Measurements from ENCODE around the gene GRIP1. TPM values are rescaled to one million over a fixed set of nuclear protein-coding genes. Genes with fewer than 3 reads are reported as not detected.

Gene GRIP1
- total and polyA plus RNA-seq, 2 experiments from 2014 or later = 7.7 TPM

GRCh38 chr12:66600903-66601302 lies 78.0 kb downstream of the GRIP1 start:
- TF ChIP-seq CTCF (IDR thresholded peaks at IDR 0.05; ENCODE audit: poor library complexity) = no peak
- Histone ChIP-seq H3K79me2 (no peaks in the 10 kb centered on the region), H3K4me3 (no peak overlapping the region), H3K27ac (no peak overlapping the region), H3K27me3 (no peaks in the 10 kb centered on the region), H3K9me3 (ENCODE audit: low read depth) (no peaks in the 10 kb centered on the region), H3K4me2 (no peak overlapping the region), H3K36me3 (replicated peaks; ENCODE audit: insufficient read depth, low read depth) (no peaks in the 10 kb centered on the region), H3K4me1 (ENCODE audit: insufficient read depth) (no peaks in the 10 kb centered on the region), H3K9me2 (replicated peaks; ENCODE audit: insufficient read depth) (no peaks in the 10 kb centered on the region), H2AFZ (no peak overlapping the region), H4K20me1 (ENCODE audit: insufficient read depth, poor library complexity, severe bottlenecking) (no peaks in the 10 kb centered on the region)
- 88% methylated on average over 2 of the region's 2 CpGs for WGBS (ENCODE audit: low lambda C conversion rate, missing lambda C conversion rate)
- no peak for DNase-seq (ENCODE audit: low spot score)

GRCh38 chr12:66599816-66600215 lies 79.1 kb downstream of the GRIP1 start:
- Histone ChIP-seq H3K36me3 (replicated peaks; ENCODE audit: insufficient read depth, low read depth) (no peaks in the 10 kb centered on the region), H3K4me3 (no peak overlapping the region), H3K27me3 (no peaks in the 10 kb centered on the region), H3K79me2 (no peaks in the 10 kb centered on the region), H3K9me3 (ENCODE audit: low read depth) (no peaks in the 10 kb centered on the region), H3K4me2 (no peak overlapping the region), H3K9me2 (replicated peaks; ENCODE audit: insufficient read depth) (no peaks in the 10 kb centered on the region), H2AFZ (no peak overlapping the region), H4K20me1 (ENCODE audit: insufficient read depth, poor library complexity, severe bottlenecking) (no peaks in the 10 kb centered on the region), H3K27ac (no peak overlapping the region), H3K4me1 (ENCODE audit: insufficient read depth) (no peaks in the 10 kb centered on the region)
- DNase-seq (ENCODE audit: low spot score) = no peak
- no peak for TF ChIP-seq CTCF (IDR thresholded peaks at IDR 0.05; ENCODE audit: poor library complexity)
- TF ChIP-seq EZH2 (IDR thresholded peaks at IDR 0.05; ENCODE audit: borderline replicate concordance) = no peak
- TF ChIP-seq EZH2phosphoT487 (IDR thresholded peaks at IDR 0.05; ENCODE audit: low read depth, severe bottlenecking, unreplicated experiment) = no peak
- WGBS (ENCODE audit: low lambda C conversion rate, missing lambda C conversion rate) = 71% methylated on average over 1 of the region's 1 CpG

- H3K4me3 ChIP-seq = no peak overlapping the region
- H3K27ac ChIP-seq = no peak overlapping the region
- whole genome bisulfite sequencing (ENCODE audit: low lambda C conversion rate, missing lambda C conversion rate) = 65% methylated on average over 2 of the region's 2 CpGs
- H3K4me1 ChIP-seq (ENCODE audit: insufficient read depth) = no peaks in the 10 kb centered on the region
- H3K36me3 ChIP-seq (replicated peaks; ENCODE audit: insufficient read depth, low read depth) = no peaks in the 10 kb centered on the region
- no peak for DNase-seq (ENCODE audit: low spot score)
- no peaks in the 10 kb centered on the region for H3K9me2 ChIP-seq (replicated peaks; ENCODE audit: insufficient read depth)
- no peaks in the 10 kb centered on the region for H3K79me2 ChIP-seq
- H3K27me3 ChIP-seq = no peaks in the 10 kb centered on the region
- no peak overlapping the region for H2AFZ ChIP-seq
- TF ChIP-seq CTCF (IDR thresholded peaks at IDR 0.05; ENCODE audit: poor library complexity) (no peak), EZH2phosphoT487 (IDR thresholded peaks at IDR 0.05; ENCODE audit: low read depth, severe bottlenecking, unreplicated experiment) (no peak), EZH2 (IDR thresholded peaks at IDR 0.05; ENCODE audit: borderline replicate concordance) (no peak)
- H4K20me1 ChIP-seq (ENCODE audit: insufficient read depth, poor library complexity, severe bottlenecking) = no peaks in the 10 kb centered on the region
- H3K9me3 ChIP-seq (ENCODE audit: low read depth) = no peaks in the 10 kb centered on the region
- no peak overlapping the region for H3K4me2 ChIP-seq
Observed at GRCh38 chr12:66598608-66599007, 80.3 kb downstream of the GRIP1 start.

- Histone ChIP-seq H3K9me2 (replicated peaks; ENCODE audit: insufficient read depth) (no peaks in the 10 kb centered on the region), H3K4me2 (no peak overlapping the region), H3K4me1 (ENCODE audit: insufficient read depth) (no peaks in the 10 kb centered on the region), H4K20me1 (ENCODE audit: insufficient read depth, poor library complexity, severe bottlenecking) (no peaks in the 10 kb centered on the region), H3K27me3 (no peaks in the 10 kb centered on the region), H3K9me3 (ENCODE audit: low read depth) (no peaks in the 10 kb centered on the region), H3K36me3 (replicated peaks; ENCODE audit: insufficient read depth, low read depth) (no peaks in the 10 kb centered on the region), H3K79me2 (no peaks in the 10 kb centered on the region), H3K4me3 (no peak overlapping the region), H3K27ac (no peak overlapping the region), H2AFZ (no peak overlapping the region)
- TF ChIP-seq EZH2phosphoT487 (IDR thresholded peaks at IDR 0.05; ENCODE audit: low read depth, severe bottlenecking, unreplicated experiment) (no peak), CTCF (IDR thresholded peaks at IDR 0.05; ENCODE audit: poor library complexity) (no peak)
- no peak for DNase-seq (ENCODE audit: low spot score)
- WGBS (ENCODE audit: low lambda C conversion rate, missing lambda C conversion rate) = 86% methylated on average over 4 of the region's 4 CpGs
Observed at GRCh38 chr12:66598079-66598478, 80.8 kb downstream of the GRIP1 start.

All from hepatocyte (in vitro differentiated cells).